Middle frontal gyrus (tissue), 1 donor: ENCODE data around the gene ELP4.

Experiments
- DNase-seq: peaks from one replicate; pipeline ENCODE4 v3.0.0-alpha.2; 2015; ENCODE audit warnings: low spot score; ENCODE audit errors: extremely low spot score

Gene ELP4

GRCh38 chr11:31770011-31770700, 260.6 kb downstream of the ELP4 start:
- DNase-seq = no peak

- DNase-seq = no peak
These were observed 262.8 kb downstream of the ELP4 start for GRCh38 chr11:31772412-31772811.

GRCh38 chr11:31779374-31779791, 269.8 kb downstream of the ELP4 start:
- DNase-seq = no peak

- DNase-seq = no peak
These were observed 270.5 kb downstream of the ELP4 start for GRCh38 chr11:31780078-31780477.

GRCh38 chr11:31780480-31780971, 271.0 kb downstream of the ELP4 start:
- DNase-seq = no peak

- no peak for DNase-seq
These were observed 272.7 kb downstream of the ELP4 start for GRCh38 chr11:31782257-31782656.

- DNase-seq = no peak
These were observed 273.7 kb downstream of the ELP4 start for GRCh38 chr11:31783252-31783651.

- DNase-seq = no peak
These were observed 275.0 kb downstream of the ELP4 start for GRCh38 chr11:31784611-31785010.

GRCh38 chr11:31786996-31787685, 277.6 kb downstream of the ELP4 start:
- no peak for DNase-seq

- DNase-seq = no peak
These were observed 278.5 kb downstream of the ELP4 start for GRCh38 chr11:31788085-31788484.

GRCh38 chr11:31790649-31791048, 281.1 kb downstream of the ELP4 start:
- no peak for DNase-seq

- no peak for DNase-seq
These were observed 282.5 kb downstream of the ELP4 start for GRCh38 chr11:31792036-31792435.

GRCh38 chr11:31792456-31792855, 282.9 kb downstream of the ELP4 start:
- DNase-seq = no peak

- DNase-seq = no peak
These were observed 283.7 kb downstream of the ELP4 start for GRCh38 chr11:31793264-31793663.

- no peak for DNase-seq
These were observed 285.0 kb downstream of the ELP4 start for GRCh38 chr11:31794548-31794947.

GRCh38 chr11:31795706-31796498, 286.3 kb downstream of the ELP4 start:
- DNase-seq = no peak

GRCh38 chr11:31796499-31797189, 287.1 kb downstream of the ELP4 start:
- no peak for DNase-seq

- DNase-seq = no peak
These were observed 287.9 kb downstream of the ELP4 start for GRCh38 chr11:31797190-31798056.

- no peak for DNase-seq
These were observed 288.5 kb downstream of the ELP4 start for GRCh38 chr11:31798057-31798553.
